Heart left ventricle (tissue), 16 donors: ENCODE data around the gene WDPCP. TPM values are rescaled to one million over a fixed set of nuclear protein-coding genes. Genes with fewer than 3 reads are reported as not detected.
"Not testable (repeated sequence)": the region's sequence is repeated elsewhere in the genome, so short reads cannot be mapped to it uniquely, and the experiment has no call there.

ENCODE experiments used
- ATAC-seq, 4 donors: fragments of 200-7000 bp; cut with Tn5 transposase; one replicate each; pipeline ENCODE4 v1.9.1; 2020 to 2022; ENCODE audit warnings: moderate library complexity in 4 of 4, mild to moderate bottlenecking in 3 of 4, moderate number of reproducible peaks in 1 of 4
- DNase-seq, 5 donors: peaks; one replicate each; pipeline ENCODE4 v3.0.0-alpha.2; 2020
- H3K27ac ChIP-seq, 12 donors: fragments of 200-600 bp; sonication (generic) in 4 of 12; one replicate each; pipeline versions ENCODE4 v1.5.0 to v1.8.0; 2016 to 2022; ENCODE audit warnings: mild to moderate bottlenecking in 2 of 12
- H3K27me3 ChIP-seq, 9 donors: fragments of 200-600 bp; sonication (generic) in 2 of 9; one replicate each; pipeline versions ENCODE4 v1.5.1 to v1.8.0; 2016 to 2022; ENCODE audit warnings: mild to moderate bottlenecking in 3 of 9
- H3K36me3 ChIP-seq, 9 donors: fragments of 200-600 bp; sonication (generic) in 2 of 9; one replicate each; pipeline versions ENCODE4 v1.5.0 to v1.8.0; 2018 to 2022; ENCODE audit warnings: mild to moderate bottlenecking in 2 of 9
- H3K4me1 ChIP-seq, 12 donors: fragments of 200-600 bp; sonication (generic) in 4 of 12; one replicate each; pipeline versions ENCODE4 v1.5.0 to v1.8.0; 2016 to 2022; ENCODE audit warnings: mild to moderate bottlenecking in 3 of 12
- H3K4me3 ChIP-seq, 12 donors: fragments of 200-600 bp; sonication (generic) in 4 of 12; one replicate each; pipeline versions ENCODE4 v1.5.0 to v1.8.0; 2017 to 2022; ENCODE audit warnings: mild to moderate bottlenecking in 9 of 12, moderate library complexity in 4 of 12
- H3K9me3 ChIP-seq, 12 donors: fragments of 200-600 bp; sonication (generic) in 4 of 12; one replicate each; pipeline versions ENCODE4 v1.5.0 to v1.8.0; 2016 to 2022; ENCODE audit warnings: mild to moderate bottlenecking in 1 of 12
- CTCF ChIP-seq, 12 donors: fragments of 200-600 bp; sonication (generic) in 4 of 12; IDR thresholded peaks; one replicate each; pipeline versions ENCODE4 v1.5.0 to v1.8.0; 2018 to 2022; ENCODE audit warnings: antibody characterized with exemption in 12 of 12, mild to moderate bottlenecking in 5 of 12
- POLR2A ChIP-seq, 2 donors: fragments of 450-650 bp; IDR thresholded peaks; one replicate each; pipeline ENCODE4 v1.6.1; 2017; ENCODE audit warnings: antibody characterized with exemption in 2 of 2, mild to moderate bottlenecking in 2 of 2, moderate library complexity in 2 of 2
- WGBS, 4 donors: extraction: QIAGEN DNeasy Blood & Tissue Kit in 2 of 4; methylation state at CpG; one replicate each; pipeline versions ENCODE4 v1.1.5 to v1.1.7; 2013 to 2018; 5-methylcytosine and 5-hydroxymethylcytosine counted together
- intact Hi-C, 10 donors: fragments of 100-400 bp; cut with DNase I; formaldehyde crosslinking; loops; one replicate each; pipeline versions ENCODE4 v1.11.1 to v1.14.2; 2022
- polyA plus RNA-seq, 2 donors: library from polyadenylated mRNA; stranded (reverse); fragments of 200-250 nt; gene quantifications; one replicate each; pipeline ENCODE4 v1.2.3, GENCODE V29; 2013
- total RNA-seq, 9 donors: library from RNA; depleted of rRNA in 2 of 9; stranded (reverse); fragments of >200 nt in 2 of 9; fragmentation: NEBNext Ultra II Directional in 3 of 9; extraction: Animal tissue kit (Norgen Biotek cat#: 25700) in 3 of 9; gene quantifications; one replicate each; pipeline versions ENCODE4 v1.1.0 to v1.2.4, GENCODE V29; 2016 to 2023
- donor health status: ischemic (EF 13 %, LVEDD 7.1; RV severe dilation, severe dysfunction).
- donor health status: healthy with polysubstance abuse.
- donor health status: DM: no; HTN: yes; CAD: no.
- donor health status: DM: no; HTN: no; CAD: no.
- donor health status: ischemic (EF 25% LVEDD 6.9; RV normal size, moderate dysfunction).
- donor health status: ischemic (EF 25% LVEDD 5.7; RV mildly dilated, moderate dysfunction).
- donor health status: healthy.
- donor health status: DM: yes; HTN: yes; CAD: no.
- donor health status: ischemic (EF 35%, LVEDD 5.7; RV mildly dilated, moderate dysfunction).
- donor health status: nonischemic (EF 11% LVEDD 7.7; RV severe dilation, severe dysfunction).
- donor health status: DM: yes; HTN: yes; CAD: no.
- donor health status: PGD.
- donor health status: ischemic (EF 29% LVEDD 5.4; RV normal size, mild dysfunction).
- donor health status: nonischemic (EF 23%, LVEDD 6.1; RV moderate dilation, normal function).

WDPCP gene
- total and polyA plus RNA-seq, 11 donors, result 3.2 to 32.2 (median 16.5) TPM

- intact Hi-C loops, result no loop called here
- 87 to 100% (median 96%) methylated on average over 3 of the region's 3 CpGs for WGBS, 4 donors
- ATAC-seq (no peak), DNase-seq (no peak)
- peaks cover 0 to 24% (median 0%) of the 10 kb centered on the region in 9 donors for H3K36me3 ChIP-seq
- H3K27ac ChIP-seq, result no peak overlapping the region
- no peak overlapping the region for H3K4me3 ChIP-seq
- no peaks in the 10 kb centered on the region for H3K4me1 ChIP-seq
- peaks cover 0 to 33% (median 14%) of the 10 kb centered on the region in 12 donors for H3K9me3 ChIP-seq
- no peaks in the 10 kb centered on the region for H3K27me3 ChIP-seq
- TF ChIP-seq POLR2A (IDR thresholded peaks at IDR 0.05) (no peak), CTCF (IDR thresholded peaks at IDR 0.05) (no peak)
These were observed 215.7 kb downstream of the WDPCP start for GRCh38 chr2:63372549-63372948.

- Histone ChIP-seq H3K4me1 (no peaks in the 10 kb centered on the region), H3K27me3 (no peaks in the 10 kb centered on the region), H3K27ac (no peak overlapping the region), H3K9me3 (peaks cover 0 to 33% (median 14%) of the 10 kb centered on the region in 12 donors), H3K4me3 (no peak overlapping the region), H3K36me3 (peaks cover 0 to 24% (median 0%) of the 10 kb centered on the region in 9 donors)
- 93 to 100% (median 98%) methylated on average over 1 of the region's 1 CpG for WGBS, 4 donors
- DNase-seq, result no peak
- intact Hi-C loops, result no loop called here
- no peak for ATAC-seq
- no peak for TF ChIP-seq CTCF (IDR thresholded peaks at IDR 0.05)
- no peak for TF ChIP-seq POLR2A (IDR thresholded peaks at IDR 0.05)
These were observed 219.1 kb downstream of the WDPCP start for GRCh38 chr2:63369146-63369545.

- Histone ChIP-seq H3K27me3 (no peaks in the 10 kb centered on the region), H3K27ac (no peak overlapping the region), H3K36me3 (peaks cover 0 to 10% (median 0%) of the 10 kb centered on the region in 9 donors), H3K9me3 (peaks cover 0 to 7% (median under 1%) of the 10 kb centered on the region in 12 donors), H3K4me1 (no peaks in the 10 kb centered on the region), H3K4me3 (no peak overlapping the region)
- intact Hi-C loops, result no loop called here
- no peak for DNase-seq
- TF ChIP-seq POLR2A (IDR thresholded peaks at IDR 0.05) (no peak), CTCF (IDR thresholded peaks at IDR 0.05) (no peak)
- ATAC-seq, result no peak
- WGBS, 4 donors, result 67 to 84% (median 69%) methylated on average over 1 of the region's 1 CpG
These were observed 223.4 kb downstream of the WDPCP start for GRCh38 chr2:63364866-63365265.

GRCh38 chr2:63357722-63358121 is 230.6 kb downstream of the WDPCP start:
- H3K4me1 ChIP-seq, H3K36me3 ChIP-seq, intact Hi-C loops, ATAC-seq, H3K27ac ChIP-seq, H3K27me3 ChIP-seq, DNase-seq, H3K4me3 ChIP-seq: not testable (repeated sequence)
- H3K9me3 ChIP-seq, result peaks cover 0 to 32% (median 11%) of the 10 kb centered on the region in 12 donors
- WGBS, 4 donors, result 82 to 100% (median 89%) methylated on average over 1 of the region's 1 CpG

- Histone ChIP-seq H3K36me3 (peaks cover 0 to 7% (median 0%) of the 10 kb centered on the region in 9 donors), H3K27ac (no peak overlapping the region), H3K4me1 (peaks cover 0 to 8% (median 0%) of the 10 kb centered on the region in 12 donors), H3K9me3 (peaks cover 0 to 38% (median 19%) of the 10 kb centered on the region in 12 donors), H3K4me3 (no peak overlapping the region), H3K27me3 (no peaks in the 10 kb centered on the region)
- intact Hi-C loops, result no loop called here
- no peak for TF ChIP-seq CTCF (IDR thresholded peaks at IDR 0.05)
- TF ChIP-seq POLR2A (IDR thresholded peaks at IDR 0.05), result no peak
- DNase-seq (no peak), ATAC-seq (no peak)
- 83 to 97% (median 93%) methylated on average over 2 of the region's 2 CpGs for WGBS, 4 donors
These were observed 240.9 kb downstream of the WDPCP start for GRCh38 chr2:63347361-63347760.
